NCI-H226 (cell line): ENCODE measurements around the gene DHRSX.
"Not testable (repeated sequence)": the region's sequence is repeated elsewhere in the genome, so short reads cannot be mapped to it uniquely, and the experiment has no call there.

Source experiments
- DNase-seq: peaks from one replicate; pipeline ENCODE4 v3.0.0-alpha.2; 2015

The DHRSX gene

GRCh38 chrX:2301901-2302300, 198.9 kb downstream of the DHRSX start:
- no peak for DNase-seq

- DNase-seq, result no peak
These were observed 200.9 kb downstream of the DHRSX start for GRCh38 chrX:2299871-2300270.

- DNase-seq, result no peak
These were observed 214.0 kb downstream of the DHRSX start for GRCh38 chrX:2286731-2287130.

GRCh38 chrX:2284601-2285000, 216.2 kb downstream of the DHRSX start:
- DNase-seq, result no peak

- DNase-seq, result no peak
These were observed 216.6 kb downstream of the DHRSX start for GRCh38 chrX:2284133-2284532.

GRCh38 chrX:2283111-2283859, 217.5 kb downstream of the DHRSX start:
- no peak for DNase-seq

- DNase-seq, result no peak
These were observed 218.2 kb downstream of the DHRSX start for GRCh38 chrX:2282490-2283090.

GRCh38 chrX:2272337-2272736, 228.4 kb downstream of the DHRSX start:
- no peak for DNase-seq

- DNase-seq, result not testable (repeated sequence)
These were observed 229.2 kb downstream of the DHRSX start for GRCh38 chrX:2271595-2271994.

GRCh38 chrX:2270783-2271182, 230.0 kb downstream of the DHRSX start:
- not testable (repeated sequence) for DNase-seq

GRCh38 chrX:2267890-2268289, 232.9 kb downstream of the DHRSX start:
- no peak for DNase-seq

GRCh38 chrX:2266445-2267349, 234.1 kb downstream of the DHRSX start:
- no peak for DNase-seq

GRCh38 chrX:2265658-2266444, 234.9 kb downstream of the DHRSX start:
- not testable (repeated sequence) for DNase-seq

GRCh38 chrX:2264179-2265030, 236.4 kb downstream of the DHRSX start:
- DNase-seq, result no peak

GRCh38 chrX:2263203-2263602, 237.6 kb downstream of the DHRSX start:
- DNase-seq, result no peak

- no peak for DNase-seq
These were observed 238.1 kb downstream of the DHRSX start for GRCh38 chrX:2262668-2263055.

- peak; percentile 26 for DNase-seq
These were observed 238.7 kb downstream of the DHRSX start for GRCh38 chrX:2261831-2262667.

GRCh38 chrX:2252331-2253065, 248.3 kb downstream of the DHRSX start:
- no peak for DNase-seq

- peak; percentile 18 for DNase-seq
These were observed 249.6 kb downstream of the DHRSX start for GRCh38 chrX:2251211-2251610.

- DNase-seq, result no peak
These were observed 256.8 kb downstream of the DHRSX start for GRCh38 chrX:2243913-2244460.
